ENCODE results near the gene NF1. TPM values are rescaled to one million over a fixed set of nuclear protein-coding genes. Genes with fewer than 3 reads are reported as not detected.

NF1 gene
- total RNA-seq, 2 donors from 2014 or later = 33.6 to 39.1 TPM

DNA sequence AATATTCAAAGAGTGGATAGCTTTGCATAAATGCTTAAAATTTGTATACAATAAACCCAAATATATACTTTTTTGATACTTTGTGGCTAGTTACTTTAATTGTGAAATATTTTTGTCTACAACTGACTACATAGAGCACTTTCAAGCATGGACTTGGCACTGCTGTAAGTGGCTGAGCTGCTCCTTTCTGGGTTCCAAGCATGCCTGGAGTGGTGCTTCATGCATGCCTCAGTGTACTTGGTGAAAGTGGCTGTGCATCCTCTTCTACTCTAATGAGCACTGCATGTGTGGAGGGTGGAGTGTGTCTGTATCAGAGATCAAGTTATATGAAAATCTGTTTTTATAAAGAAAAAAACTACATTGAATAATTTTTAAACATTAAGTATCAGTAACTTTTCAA lies 108.2 kb downstream of the NF1 start:
- DNase-seq (ENCODE audit: low spot score in 2 of 2) = no peak
- H3K27ac Mint-ChIP-seq = no peak overlapping the region
- no peaks in the 10 kb centered on the region for H3K9me3 Mint-ChIP-seq
- no peaks in the 10 kb centered on the region for H3K36me3 Mint-ChIP-seq
- no peak for ATAC-seq

DNA sequence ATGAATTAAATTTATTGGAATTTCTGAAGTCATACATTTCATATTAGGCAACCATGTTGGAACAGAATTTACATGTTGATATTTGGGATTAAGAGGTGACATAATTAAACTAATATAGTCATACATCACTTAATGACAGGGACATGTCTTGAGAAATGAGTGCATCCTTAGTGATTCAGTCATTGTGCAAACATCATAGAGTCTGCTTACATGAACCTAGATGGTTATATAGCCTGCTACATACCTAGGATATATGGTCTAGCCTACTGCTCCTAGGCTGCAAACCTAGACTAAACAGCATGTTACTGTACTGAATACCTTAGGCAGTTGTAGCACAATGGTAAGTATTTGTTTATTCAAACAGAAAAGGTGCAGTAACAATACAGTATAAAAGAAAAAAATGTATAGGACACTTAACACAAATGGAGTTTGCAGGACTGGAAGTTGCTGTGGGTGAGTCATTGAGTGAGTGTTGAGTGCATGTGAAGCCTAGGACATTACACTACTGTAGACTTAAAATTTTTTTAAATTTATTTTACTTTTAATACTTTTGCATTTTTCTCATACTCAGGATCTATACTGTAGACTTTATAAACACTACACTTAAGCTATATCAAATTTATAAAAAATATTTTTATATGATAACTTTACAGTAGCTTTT lies 116.7 kb downstream of the NF1 start:
- H3K27ac Mint-ChIP-seq = no peak overlapping the region
- no peaks in the 10 kb centered on the region for H3K9me3 Mint-ChIP-seq
- DNase-seq (ENCODE audit: low spot score in 2 of 2) (no peak), ATAC-seq (no peak)
- H3K36me3 Mint-ChIP-seq = no peaks in the 10 kb centered on the region

DNA sequence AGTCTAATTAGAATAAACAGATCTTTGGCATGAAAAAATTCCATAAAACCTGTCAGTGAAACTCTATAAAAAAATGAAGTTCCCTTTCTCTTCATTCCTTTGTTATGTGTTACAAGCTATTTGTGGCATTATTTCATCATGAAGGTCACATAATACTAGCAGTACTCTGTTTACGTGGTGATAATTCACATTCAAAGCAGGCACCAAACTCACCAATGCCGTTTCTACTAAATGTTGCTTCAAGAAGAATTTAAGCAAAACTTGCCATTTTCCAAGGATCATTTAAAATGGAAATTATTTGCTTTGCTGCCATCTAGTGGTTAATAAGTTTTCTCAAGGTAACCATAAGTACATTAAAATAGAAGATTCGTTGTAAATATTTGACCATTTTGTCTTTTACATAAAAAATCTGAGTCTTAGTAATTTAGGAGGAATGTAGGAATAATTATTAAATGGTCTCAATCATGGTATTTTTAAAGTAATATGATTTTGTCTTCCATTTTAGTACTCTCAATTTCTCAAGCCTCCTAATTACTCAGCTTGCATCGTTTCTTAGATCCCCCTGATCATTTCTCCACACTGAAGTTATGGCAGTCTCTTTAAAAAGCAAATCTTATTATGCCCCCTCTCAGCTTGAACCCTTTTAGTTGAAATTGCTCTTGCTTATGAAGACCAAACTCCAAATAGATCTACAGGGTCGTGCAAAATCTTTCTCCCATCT lies 121.4 kb downstream of the NF1 start:
- H3K9me3 Mint-ChIP-seq = no peaks in the 10 kb centered on the region
- H3K36me3 Mint-ChIP-seq = no peaks in the 10 kb centered on the region
- ATAC-seq (no peak), DNase-seq (ENCODE audit: low spot score in 2 of 2) (no peak)
- no peak overlapping the region for H3K27ac Mint-ChIP-seq

DNA sequence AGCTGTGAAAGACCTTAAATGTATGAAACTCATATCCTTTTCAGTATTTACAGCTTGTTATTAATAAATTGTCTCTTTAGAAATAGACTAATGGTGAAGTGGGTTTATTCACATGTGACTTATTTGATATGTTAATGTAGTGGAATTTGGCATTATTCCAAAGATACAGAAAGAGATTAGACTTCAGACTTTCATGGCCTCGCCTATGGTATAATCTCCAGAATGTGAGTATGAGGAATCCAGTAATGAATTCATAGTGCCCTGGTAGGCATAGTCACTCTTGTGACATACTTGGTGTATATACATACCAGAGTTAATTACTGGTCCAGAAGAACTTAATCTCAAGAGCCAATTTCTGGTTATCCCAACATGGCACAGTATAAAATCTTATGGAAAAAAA lies 129.6 kb downstream of the NF1 start:
- Mint-ChIP-seq H3K9me3 (no peaks in the 10 kb centered on the region), H3K27ac (no peak overlapping the region), H3K36me3 (peaks cover 0 to under 1% of the 10 kb centered on the region in 2 donors)
- no peak for DNase-seq (ENCODE audit: low spot score in 2 of 2)
- ATAC-seq = no peak

DNA sequence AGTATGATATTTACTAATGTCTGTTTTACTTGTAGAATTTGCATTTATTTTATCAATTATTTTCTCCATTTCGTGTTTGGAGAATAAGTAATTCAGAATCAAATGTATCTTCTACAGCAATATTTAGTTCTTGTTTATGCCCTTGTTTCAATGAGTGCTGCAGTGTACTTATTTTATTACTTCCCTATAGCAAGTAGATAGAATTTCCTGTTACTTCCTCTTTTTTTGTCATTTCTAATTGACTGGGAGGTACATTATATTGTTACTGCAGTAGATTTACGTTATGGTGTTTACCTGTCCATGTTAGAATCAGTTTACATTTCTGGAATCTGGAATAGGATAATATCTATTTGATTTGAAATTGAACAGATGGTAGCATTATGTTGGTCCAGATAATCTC lies 131.1 kb downstream of the NF1 start:
- peaks cover 0 to 6% of the 10 kb centered on the region in 2 donors for H3K36me3 Mint-ChIP-seq
- no peak for ATAC-seq
- H3K9me3 Mint-ChIP-seq = no peaks in the 10 kb centered on the region
- DNase-seq (ENCODE audit: low spot score in 2 of 2) = no peak
- no peak overlapping the region for H3K27ac Mint-ChIP-seq

DNA sequence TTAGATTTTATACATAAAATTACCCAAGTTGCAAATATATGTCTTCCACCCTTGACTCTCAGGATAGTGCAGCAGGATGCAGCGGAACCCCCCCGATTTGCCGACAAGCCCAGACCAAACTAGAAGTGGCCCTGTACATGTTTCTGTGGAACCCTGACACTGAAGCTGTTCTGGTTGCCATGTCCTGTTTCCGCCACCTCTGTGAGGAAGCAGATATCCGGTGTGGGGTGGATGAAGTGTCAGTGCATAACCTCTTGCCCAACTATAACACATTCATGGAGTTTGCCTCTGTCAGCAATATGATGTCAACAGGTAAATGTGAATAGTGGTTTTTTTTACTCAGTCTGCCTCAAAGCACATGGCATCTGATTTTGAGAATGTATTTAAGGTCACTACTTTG lies 131.6 kb downstream of the NF1 start:
- DNase-seq (ENCODE audit: low spot score in 2 of 2) (no peak), ATAC-seq (no peak)
- H3K27ac Mint-ChIP-seq = no peak overlapping the region
- H3K36me3 Mint-ChIP-seq = peaks cover 0 to 6% of the 10 kb centered on the region in 2 donors
- H3K9me3 Mint-ChIP-seq = no peaks in the 10 kb centered on the region

DNA sequence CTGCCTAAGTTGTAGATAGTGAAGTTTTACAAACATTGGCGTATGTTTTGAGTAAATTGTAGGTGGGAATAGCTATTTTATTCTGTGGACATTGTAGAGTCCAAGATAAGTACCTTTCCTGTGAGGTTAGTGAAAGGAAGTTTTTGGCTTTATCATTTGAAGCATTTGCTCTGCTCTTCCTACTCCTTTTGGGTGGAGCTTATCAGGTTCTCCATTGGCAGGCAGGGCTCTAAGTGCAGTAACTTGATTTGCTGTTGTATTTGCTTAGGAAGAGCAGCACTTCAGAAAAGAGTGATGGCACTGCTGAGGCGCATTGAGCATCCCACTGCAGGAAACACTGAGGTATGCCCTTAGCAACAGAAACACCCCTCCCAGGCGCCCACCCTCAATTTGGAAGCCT lies 132.2 kb downstream of the NF1 start:
- Mint-ChIP-seq H3K36me3 (peaks cover 0 to 8% of the 10 kb centered on the region in 2 donors), H3K9me3 (no peaks in the 10 kb centered on the region), H3K27ac (no peak overlapping the region)
- DNase-seq (ENCODE audit: low spot score in 2 of 2) = no peak
- no peak for ATAC-seq

DNA sequence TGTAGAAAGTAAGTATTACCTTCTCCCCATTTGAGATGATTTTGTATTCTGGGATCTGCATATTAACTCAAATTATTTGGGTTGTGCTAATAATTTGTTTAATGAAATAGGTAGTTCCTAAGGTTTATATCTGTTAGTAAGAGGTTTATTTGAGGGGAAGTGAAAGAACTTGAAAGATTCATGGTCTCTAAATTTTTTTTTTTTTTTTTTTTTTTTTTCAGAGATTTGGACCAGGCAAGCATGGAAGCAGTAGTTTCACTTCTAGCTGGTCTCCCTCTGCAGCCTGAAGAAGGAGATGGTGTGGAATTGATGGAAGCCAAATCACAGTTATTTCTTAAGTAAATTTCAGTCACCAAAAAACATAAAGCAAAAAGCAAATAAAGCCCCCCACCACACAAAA lies 137.1 kb downstream of the NF1 start:
- DNase-seq (ENCODE audit: low spot score in 2 of 2) = no peak
- no peaks in the 10 kb centered on the region for H3K9me3 Mint-ChIP-seq

DNA sequence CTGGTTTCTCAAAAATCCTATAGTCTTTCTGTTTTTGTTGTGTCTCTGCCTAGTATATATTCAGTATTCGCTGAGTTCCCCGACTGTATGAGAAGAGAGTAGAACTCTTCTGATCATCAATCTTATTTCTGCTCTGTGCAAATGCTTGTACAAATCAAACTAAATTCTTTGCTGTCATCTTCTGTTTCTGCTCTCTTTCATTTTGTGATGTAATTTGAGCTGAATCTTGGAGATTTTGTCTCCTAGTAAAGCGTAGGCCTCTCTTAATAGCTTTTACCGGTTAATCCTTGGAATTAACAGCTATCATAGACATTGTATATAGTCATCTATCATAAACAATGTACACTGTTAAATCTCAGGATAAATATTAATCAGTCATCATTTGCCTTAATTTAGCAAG lies 140.3 kb downstream of the NF1 start:
- no peak overlapping the region for H3K27ac Mint-ChIP-seq
- DNase-seq (ENCODE audit: low spot score in 2 of 2) = no peak
- ATAC-seq = no peak
- no peaks in the 10 kb centered on the region for H3K9me3 Mint-ChIP-seq
- peaks cover 6 to 16% of the 10 kb centered on the region in 2 donors for H3K36me3 Mint-ChIP-seq

More for the DNA sequence above, 137.1 kb downstream of the NF1 start:
- ATAC-seq = no peak
- H3K27ac Mint-ChIP-seq = no peak overlapping the region
- peaks cover 6 to 22% of the 10 kb centered on the region in 2 donors for H3K36me3 Mint-ChIP-seq

DNA sequence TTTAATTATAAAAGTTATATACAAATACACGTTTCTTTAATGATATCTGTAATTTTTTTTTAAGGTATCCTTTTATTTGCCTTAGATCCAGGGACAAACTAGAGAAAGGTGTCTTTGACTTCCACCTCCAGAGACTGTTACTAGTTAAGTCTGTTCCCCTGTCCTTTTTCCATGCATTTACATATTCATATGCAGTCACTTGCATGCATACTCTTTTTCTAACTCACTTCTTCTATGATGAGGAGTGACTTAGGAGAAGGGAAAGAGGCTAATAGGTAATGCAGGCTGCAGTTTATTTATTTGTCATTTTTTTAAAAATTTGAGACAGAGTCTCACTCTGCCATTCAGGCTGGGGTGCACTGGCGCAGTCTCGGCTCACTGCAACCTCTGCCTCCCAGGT lies 141.4 kb downstream of the NF1 start:
- H3K27ac Mint-ChIP-seq = no peak overlapping the region
- H3K9me3 Mint-ChIP-seq = no peaks in the 10 kb centered on the region
- ATAC-seq (no peak), DNase-seq (ENCODE audit: low spot score in 2 of 2) (no peak)
- peaks cover 7 to 21% of the 10 kb centered on the region in 2 donors for H3K36me3 Mint-ChIP-seq

DNA sequence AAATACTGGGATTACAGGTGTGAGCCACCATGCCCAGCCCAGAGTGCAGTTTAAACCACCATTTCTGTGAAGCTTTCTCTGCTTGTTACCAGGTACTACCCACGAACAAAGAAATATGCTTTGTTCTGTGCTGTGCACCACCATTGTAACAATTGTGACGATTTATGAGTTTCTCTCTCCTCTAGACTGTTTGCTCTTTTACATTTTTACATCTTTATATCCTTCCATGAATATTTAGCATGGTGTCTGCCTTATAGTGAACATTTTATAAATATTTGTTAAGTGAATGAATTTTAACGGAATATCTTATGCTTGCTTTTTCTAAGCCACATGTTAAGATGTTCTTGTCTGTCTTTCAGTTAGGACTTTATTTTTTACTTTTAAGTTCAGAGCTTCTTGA lies 141.9 kb downstream of the NF1 start:
- peaks cover 13 to 26% of the 10 kb centered on the region in 2 donors for H3K36me3 Mint-ChIP-seq
- H3K27ac Mint-ChIP-seq = no peak overlapping the region
- ATAC-seq = no peak

DNA sequence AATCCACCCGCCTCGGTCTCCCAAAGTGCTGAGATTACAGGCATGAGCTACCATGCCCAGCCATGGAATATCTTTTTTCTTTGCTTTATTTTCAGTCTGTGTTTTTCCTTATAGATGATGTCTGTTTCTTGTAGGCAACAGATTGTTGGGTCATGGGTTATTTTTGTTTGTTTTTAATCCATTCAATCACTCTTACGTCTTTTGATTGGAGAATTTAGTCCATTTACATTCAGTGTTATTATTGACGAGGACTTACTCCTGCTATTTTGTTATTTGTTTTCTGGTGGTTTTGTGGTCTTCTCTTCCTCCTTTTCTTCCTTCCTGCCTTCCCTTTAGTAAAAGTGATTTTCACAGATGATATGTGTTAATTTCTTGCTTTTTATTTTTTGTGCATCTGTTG lies 146.3 kb downstream of the NF1 start:
- peaks cover 15 to 28% of the 10 kb centered on the region in 2 donors for H3K36me3 Mint-ChIP-seq
- no peak overlapping the region for H3K27ac Mint-ChIP-seq
- DNase-seq (ENCODE audit: low spot score in 2 of 2) = no peak
- H3K9me3 Mint-ChIP-seq = no peaks in the 10 kb centered on the region
- no peak for ATAC-seq

More for the DNA sequence above, 141.9 kb downstream of the NF1 start:
- H3K9me3 Mint-ChIP-seq = no peaks in the 10 kb centered on the region
- no peak for DNase-seq (ENCODE audit: low spot score in 2 of 2)

DNA sequence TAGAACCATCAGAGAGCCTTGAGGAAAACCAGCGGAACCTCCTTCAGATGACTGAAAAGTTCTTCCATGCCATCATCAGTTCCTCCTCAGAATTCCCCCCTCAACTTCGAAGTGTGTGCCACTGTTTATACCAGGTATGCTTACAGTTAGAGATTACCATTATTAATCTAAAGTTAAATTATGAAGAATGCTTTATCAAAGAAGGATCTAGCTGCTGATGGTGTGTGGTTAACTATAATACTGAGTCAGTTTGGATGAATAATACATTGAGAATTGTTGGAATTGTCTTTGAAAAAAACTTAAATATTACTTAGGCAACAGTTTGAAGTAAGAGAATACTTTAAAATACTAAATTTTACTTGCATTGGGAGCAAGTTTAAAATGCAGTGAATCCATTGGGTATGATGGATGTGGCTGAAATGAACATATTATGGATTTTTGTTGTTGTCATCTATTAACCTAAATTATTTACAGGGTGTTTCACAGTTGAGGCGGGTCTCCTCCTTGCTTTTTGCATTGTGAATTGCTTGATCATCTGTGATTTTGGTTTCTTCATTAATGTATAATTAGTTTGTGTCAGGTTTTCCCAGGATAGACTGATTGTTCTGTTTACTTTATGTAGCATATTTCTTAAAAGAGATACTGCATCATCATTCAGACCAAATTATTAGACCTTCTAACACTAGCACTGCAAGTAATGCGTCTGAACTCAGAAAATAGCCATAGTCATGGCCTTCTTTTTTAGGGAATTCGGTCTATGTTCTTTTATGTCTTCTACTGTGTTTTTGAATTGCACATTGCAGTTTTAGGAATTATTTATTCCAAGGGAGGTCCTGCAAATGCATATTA lies 154.4 kb downstream of the NF1 start:
- H3K27ac Mint-ChIP-seq = no peak overlapping the region
- no peak for DNase-seq (ENCODE audit: low spot score in 2 of 2)
- ATAC-seq = no peak
- no peaks in the 10 kb centered on the region for H3K9me3 Mint-ChIP-seq
- no peaks in the 10 kb centered on the region for H3K36me3 Mint-ChIP-seq

DNA sequence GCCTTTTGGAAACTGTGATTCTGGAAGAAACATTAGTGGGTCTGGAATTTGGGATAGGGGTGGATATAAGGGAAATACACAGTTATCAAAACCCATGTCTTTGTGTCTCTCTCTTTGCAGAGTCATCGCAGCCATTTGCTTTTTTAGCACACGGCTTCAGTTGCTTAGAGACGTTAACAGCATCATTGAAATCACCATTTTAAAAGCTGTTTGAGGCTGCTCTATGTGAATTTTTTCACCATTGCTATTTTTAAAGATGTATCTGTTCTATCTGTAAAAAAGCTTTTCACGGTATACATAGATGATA lies 155.0 kb downstream of the NF1 start:
- ATAC-seq (no peak), DNase-seq (ENCODE audit: low spot score in 2 of 2) (no peak)
- no peaks in the 10 kb centered on the region for H3K36me3 Mint-ChIP-seq
- H3K9me3 Mint-ChIP-seq = no peaks in the 10 kb centered on the region
- H3K27ac Mint-ChIP-seq = no peak overlapping the region

DNA sequence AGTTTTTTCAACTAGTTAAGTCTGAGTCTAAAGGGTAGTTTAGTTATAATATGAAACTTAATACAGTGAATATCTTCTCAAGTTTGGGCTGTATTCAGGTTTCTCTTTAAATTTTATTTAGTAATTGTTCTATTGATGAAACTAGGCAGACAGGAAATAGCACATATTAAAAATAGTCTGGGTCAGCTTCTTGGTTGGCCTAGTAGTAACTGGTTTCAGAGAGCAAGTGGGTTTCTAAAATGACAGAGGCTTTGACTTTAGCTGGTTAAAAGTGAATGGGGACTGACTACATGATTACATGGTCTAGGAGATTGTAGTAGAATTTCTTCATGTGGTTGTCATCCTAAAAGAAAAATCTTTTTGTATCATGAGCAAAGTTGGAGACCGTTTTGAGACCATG lies 155.5 kb downstream of the NF1 start:
- Mint-ChIP-seq H3K9me3 (no peaks in the 10 kb centered on the region), H3K36me3 (no peaks in the 10 kb centered on the region), H3K27ac (no peak overlapping the region)
- ATAC-seq (no peak), DNase-seq (ENCODE audit: low spot score in 2 of 2) (no peak)

DNA sequence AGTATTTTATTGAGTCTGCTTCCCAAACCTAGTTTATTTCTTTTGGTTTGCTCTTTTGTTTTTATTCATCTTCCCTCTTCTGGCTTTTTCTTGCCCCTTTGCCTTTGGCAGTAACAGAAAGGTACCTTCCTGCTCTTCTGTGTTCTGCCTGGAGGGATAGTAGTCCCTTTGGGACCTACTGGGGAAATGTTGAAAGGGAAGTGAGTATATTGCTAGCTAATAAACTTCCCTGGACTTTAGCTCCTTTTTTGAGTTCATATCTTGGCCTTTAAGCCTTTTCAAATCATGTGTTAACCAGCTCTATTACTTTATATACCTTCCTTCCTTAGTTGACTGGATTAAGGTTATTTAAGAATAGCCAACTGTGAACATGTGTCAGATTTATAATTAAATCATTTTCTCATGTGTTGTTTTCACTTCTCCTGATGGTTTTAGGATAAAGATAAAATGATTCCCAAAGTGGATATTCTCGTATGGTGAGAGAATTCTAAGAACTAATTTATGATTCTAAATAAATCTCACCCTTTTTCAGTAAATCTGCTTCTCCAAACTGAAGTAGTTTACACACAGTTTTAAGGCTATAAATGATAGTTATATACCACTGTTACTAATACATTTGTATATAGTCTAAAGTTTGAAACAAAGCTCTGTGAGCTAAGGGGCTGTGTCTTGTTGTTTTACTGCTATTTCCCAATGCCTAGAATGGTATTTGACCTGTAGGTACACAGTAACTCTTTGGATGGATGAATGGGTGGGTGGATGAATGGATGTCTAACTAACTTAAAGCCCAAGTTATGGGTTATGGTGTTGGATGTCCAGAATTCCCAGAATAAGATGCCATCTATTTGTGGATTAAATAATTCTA lies 156.6 kb downstream of the NF1 start:
- Mint-ChIP-seq H3K27ac (no peak overlapping the region), H3K9me3 (no peaks in the 10 kb centered on the region), H3K36me3 (no peaks in the 10 kb centered on the region)
- ATAC-seq (no peak), DNase-seq (ENCODE audit: low spot score in 2 of 2) (no peak)

DNA sequence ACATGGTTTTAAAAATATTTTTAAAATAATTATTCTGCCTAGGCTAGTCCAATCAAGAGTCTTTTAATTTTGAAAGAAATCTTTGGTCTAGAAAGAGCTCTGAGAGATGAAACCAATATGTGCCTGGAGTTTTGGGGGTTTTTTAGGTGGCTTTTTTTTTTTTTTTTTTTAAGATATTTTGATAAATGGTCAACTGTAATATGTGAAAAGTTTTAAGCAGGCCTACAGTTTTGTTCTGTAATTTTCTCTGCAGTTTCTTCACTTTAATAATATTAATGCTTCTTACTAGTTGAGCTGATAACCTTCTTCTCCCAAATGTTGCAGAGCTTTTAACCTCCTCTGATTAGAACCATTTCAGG lies 157.2 kb downstream of the NF1 start:
- Mint-ChIP-seq H3K36me3 (no peaks in the 10 kb centered on the region), H3K27ac (no peak overlapping the region), H3K9me3 (no peaks in the 10 kb centered on the region)
- ATAC-seq = no peak
- DNase-seq (ENCODE audit: low spot score in 2 of 2) = no peak
